H1 (cell line): ENCODE measurements around the gene DIP2B.

ENCODE experiments used
- BACH1 ChIP-seq: IDR thresholded peaks from 2 replicates; pipeline ENCODE4 v1.6.1; 2012; ENCODE audit warnings: low read length, improper control_type of control experiment
- CBX5 ChIP-seq: fragments of 300-800, 300-1000 bp; sonication (generic); IDR thresholded peaks from 2 replicates; pipeline ENCODE4 v1.7.1; 2016; ENCODE audit warnings: antibody characterized with exemption, low read length, low read depth
- CTCF ChIP-seq, 3 experiments: IDR thresholded peaks; 1 replicate in 2 of 3; 2 replicates in 1 of 3; pipeline versions ENCODE4 v1.5.1 to v1.6.1; 2011; ENCODE audit warnings: low read length in 3 of 3, mild to moderate bottlenecking in 3 of 3, inconsistent platforms in 2 of 3, low read depth in 1 of 3, moderate library complexity in 1 of 3; ENCODE audit not compliant: insufficient read depth in 1 of 3; ENCODE audit errors: control extremely low read depth in 1 of 3
- GABPA ChIP-seq: IDR thresholded peaks from 2 replicates; pipeline ENCODE4 v1.6.1; 2011; ENCODE audit warnings: mild to moderate bottlenecking, low read length, moderate library complexity, borderline replicate concordance; ENCODE audit not compliant: insufficient read depth
- JUND ChIP-seq: IDR thresholded peaks from 2 replicates; pipeline ENCODE4 v1.6.1; 2011; ENCODE audit warnings: mild to moderate bottlenecking, improper control_type of control experiment, low read length
- POLR2A ChIP-seq, 2 experiments: IDR thresholded peaks; 1 replicate in 1 of 2; 2 replicates in 1 of 2; pipeline ENCODE4 v1.6.1; 2011; ENCODE audit warnings: low read depth in 2 of 2, low read length in 2 of 2, mild to moderate bottlenecking in 2 of 2; ENCODE audit errors: control extremely low read depth in 1 of 2
- RAD21 ChIP-seq, 2 experiments: IDR thresholded peaks in 1 of 2; conservative IDR thresholded peaks in 1 of 2; 2 replicates each; pipeline ENCODE4 v1.6.1; 2011; ENCODE audit warnings: low read depth in 2 of 2, low read length in 2 of 2, improper control_type of control experiment in 1 of 2, inconsistent platforms in 1 of 2, mild to moderate bottlenecking in 1 of 2, moderate library complexity in 1 of 2
- USF2 ChIP-seq: IDR thresholded peaks from 2 replicates; pipeline ENCODE4 v1.6.1; 2011; ENCODE audit warnings: low read length, improper control_type of control experiment

- no peak for TF ChIP-seq CTCF (IDR thresholded peaks at IDR 0.05; ENCODE audit: control extremely low read depth in 1 of 3, insufficient read depth in 1 of 3, low read depth in 1 of 3, low read length in 3 of 3)
- no peak for TF ChIP-seq RAD21 (IDR thresholded peaks at IDR 0.05 in 1 of 2, conservative IDR thresholded peaks at IDR 0.05 in 1 of 2; ENCODE audit: low read depth in 2 of 2, low read length in 2 of 2)
- no peak for TF ChIP-seq POLR2A (IDR thresholded peaks at IDR 0.05; ENCODE audit: control extremely low read depth in 1 of 2, low read depth in 2 of 2, low read length in 2 of 2)
- TF ChIP-seq GABPA, result no peak
- no peak for TF ChIP-seq BACH1
- no peak for TF ChIP-seq USF2
- no peak for TF ChIP-seq JUND
- TF ChIP-seq CBX5, result no peak
Observed at GRCh38 chr12:50467439-50467838, 37.3 kb upstream of the DIP2B start.
